KMS-11 (cell line): ENCODE data around the gene SLC15A3.

ENCODE experiments used
- H2AFZ ChIP-seq: fragments of 200-600 bp; sonication (generic); 2 replicates; pipeline ENCODE4 v1.6.1; 2016; ENCODE audit warnings: antibody characterized with exemption, mixed run types, low read depth
- H3K27ac ChIP-seq: fragments of 200-600 bp; sonication (generic); 2 replicates; pipeline ENCODE4 v1.6.1; 2016; ENCODE audit warnings: mild to moderate bottlenecking, mixed run types
- H3K27me3 ChIP-seq: fragments of 200-600 bp; sonication (generic); 2 replicates; pipeline ENCODE4 v1.6.1; 2017; ENCODE audit warnings: mild to moderate bottlenecking, low read depth, mixed run types, moderate library complexity; ENCODE audit not compliant: insufficient read depth
- H3K36me3 ChIP-seq: fragments of 200-600 bp; sonication (generic); 2 replicates; pipeline ENCODE4 v1.6.1; 2017; ENCODE audit warnings: mild to moderate bottlenecking, mixed run types; ENCODE audit not compliant: insufficient read depth
- H3K4me1 ChIP-seq: fragments of 200-600 bp; sonication (generic); 2 replicates; pipeline ENCODE4 v1.6.1; 2016; ENCODE audit warnings: mild to moderate bottlenecking, low read depth, mixed run types; ENCODE audit not compliant: poor library complexity, severe bottlenecking
- H3K4me2 ChIP-seq: fragments of 200-600 bp; sonication (generic); 2 replicates; pipeline ENCODE4 v1.7.0; 2016; ENCODE audit warnings: mild to moderate bottlenecking, mixed run types
- H3K4me3 ChIP-seq: fragments of 200-600 bp; sonication (generic); IDR thresholded peaks from 2 replicates; pipeline ENCODE4 v1.6.1; 2017; ENCODE audit warnings: low read depth, low read length, mixed read lengths; ENCODE audit not compliant: insufficient read depth
- H3K79me2 ChIP-seq: fragments of 200-600 bp; sonication (generic); 2 replicates; pipeline ENCODE4 v1.6.1; 2016; ENCODE audit warnings: low read depth, mixed run types; ENCODE audit not compliant: insufficient read depth
- H3K9ac ChIP-seq: fragments of 200-600 bp; sonication (generic); 2 replicates; pipeline ENCODE4 v1.6.1; 2016; ENCODE audit warnings: mild to moderate bottlenecking, mixed run types
- H4K20me1 ChIP-seq: fragments of 200-600 bp; sonication (generic); 2 replicates; pipeline ENCODE4 v1.6.1; 2016; ENCODE audit warnings: mild to moderate bottlenecking, mixed run types; ENCODE audit not compliant: insufficient read depth
- CTCF ChIP-seq: fragments of 200-600 bp; sonication (generic); conservative IDR thresholded peaks from 2 replicates; pipeline ENCODE4 v1.6.1; 2017; ENCODE audit warnings: low read depth, mild to moderate bottlenecking, antibody characterized with exemption, low read length, moderate library complexity, mixed read lengths

Gene SLC15A3

GRCh38 chr11:60951904-60952741, at the start of gene SLC15A3:
TSS of gene SLC15A3 (minus strand) at chr11:60952176. CDS start at chr11:60951551, 625 bp downstream.
- no peaks in the 10 kb centered on the region for H3K27me3 ChIP-seq
- no peak within 1 kb of the TSS for H3K27ac ChIP-seq
- no peaks in the 10 kb centered on the region for H3K4me1 ChIP-seq
- H3K79me2 ChIP-seq = no peaks in the 10 kb centered on the region
- no peak for TF ChIP-seq CTCF
- no peaks in the 10 kb centered on the region for H4K20me1 ChIP-seq
- H3K4me3 ChIP-seq = no peak within 1 kb of the TSS
- no peak within 1 kb of the TSS for H3K4me2 ChIP-seq
- no peak within 1 kb of the TSS for H3K9ac ChIP-seq
- H2AFZ ChIP-seq = no peak within 1 kb of the TSS
- no peaks in the 10 kb centered on the region for H3K36me3 ChIP-seq

- Histone ChIP-seq H3K4me3 (no peak overlapping the region), H3K4me1 (no peaks in the 10 kb centered on the region), H3K36me3 (no peaks in the 10 kb centered on the region), H3K27ac (no peak overlapping the region), H2AFZ (no peak overlapping the region), H3K27me3 (no peaks in the 10 kb centered on the region), H3K79me2 (no peaks in the 10 kb centered on the region), H3K9ac (no peak overlapping the region), H4K20me1 (no peaks in the 10 kb centered on the region), H3K4me2 (no peak overlapping the region)
- TF ChIP-seq CTCF = no peak
Measured at GRCh38 chr11:61000426-61000825, 48.5 kb upstream of the SLC15A3 start.

GRCh38 chr11:60996381-60997138, 44.6 kb upstream of the SLC15A3 start:
- H3K9ac ChIP-seq = no peak overlapping the region
- H3K27ac ChIP-seq = no peak overlapping the region
- no peak overlapping the region for H3K4me2 ChIP-seq

GRCh38 chr11:60995798-60996197, 43.8 kb upstream of the SLC15A3 start:
- H4K20me1 ChIP-seq = no peaks in the 10 kb centered on the region
- H3K4me3 ChIP-seq = no peak overlapping the region
- no peak for TF ChIP-seq CTCF
- no peaks in the 10 kb centered on the region for H3K79me2 ChIP-seq
- H3K27me3 ChIP-seq = no peaks in the 10 kb centered on the region
- no peaks in the 10 kb centered on the region for H3K4me1 ChIP-seq
- no peak overlapping the region for H3K4me2 ChIP-seq
- no peak overlapping the region for H3K27ac ChIP-seq
- H2AFZ ChIP-seq = no peak overlapping the region
- H3K36me3 ChIP-seq = no peaks in the 10 kb centered on the region
- no peak overlapping the region for H3K9ac ChIP-seq

More at GRCh38 chr11:60996381-60997138, 44.6 kb upstream of the SLC15A3 start:
- Histone ChIP-seq H3K27me3 (no peaks in the 10 kb centered on the region), H2AFZ (no peak overlapping the region), H3K79me2 (no peaks in the 10 kb centered on the region), H3K4me3 (no peak overlapping the region), H4K20me1 (no peaks in the 10 kb centered on the region), H3K36me3 (no peaks in the 10 kb centered on the region), H3K4me1 (no peaks in the 10 kb centered on the region)
- no peak for TF ChIP-seq CTCF
